Activated T-cell treated with anti-CD3 and anti-CD28 coated beads, Interleukin-2, amount 50 U/mL, for 24 hours (primary cell): Measurements from ENCODE around the gene PLAU.

Source experiments
- DNase-seq: peaks from one replicate; pipeline ENCODE4 v3.0.0-alpha.2; 2020
- H3K27ac Mint-ChIP-seq: 2 replicates; pipeline ENCODE4 v1.8.0; 2020; ENCODE audit warnings: mild to moderate bottlenecking, mixed read lengths
- H3K27me3 Mint-ChIP-seq: 2 replicates; pipeline ENCODE4 v1.8.0; 2020; ENCODE audit warnings: mixed read lengths
- H3K36me3 Mint-ChIP-seq: 2 replicates; pipeline ENCODE4 v1.8.0; 2020; ENCODE audit warnings: low read depth, mixed read lengths
- H3K4me1 Mint-ChIP-seq: 2 replicates; pipeline ENCODE4 v1.8.0; 2020; ENCODE audit warnings: low read depth, mixed read lengths
- H3K4me3 Mint-ChIP-seq: 2 replicates; pipeline ENCODE4 v1.8.0; 2020; ENCODE audit warnings: mild to moderate bottlenecking, moderate library complexity, mixed read lengths
- H3K9me3 Mint-ChIP-seq: 2 replicates; pipeline ENCODE4 v1.8.0; 2020; ENCODE audit warnings: mixed read lengths

PLAU gene

DNA sequence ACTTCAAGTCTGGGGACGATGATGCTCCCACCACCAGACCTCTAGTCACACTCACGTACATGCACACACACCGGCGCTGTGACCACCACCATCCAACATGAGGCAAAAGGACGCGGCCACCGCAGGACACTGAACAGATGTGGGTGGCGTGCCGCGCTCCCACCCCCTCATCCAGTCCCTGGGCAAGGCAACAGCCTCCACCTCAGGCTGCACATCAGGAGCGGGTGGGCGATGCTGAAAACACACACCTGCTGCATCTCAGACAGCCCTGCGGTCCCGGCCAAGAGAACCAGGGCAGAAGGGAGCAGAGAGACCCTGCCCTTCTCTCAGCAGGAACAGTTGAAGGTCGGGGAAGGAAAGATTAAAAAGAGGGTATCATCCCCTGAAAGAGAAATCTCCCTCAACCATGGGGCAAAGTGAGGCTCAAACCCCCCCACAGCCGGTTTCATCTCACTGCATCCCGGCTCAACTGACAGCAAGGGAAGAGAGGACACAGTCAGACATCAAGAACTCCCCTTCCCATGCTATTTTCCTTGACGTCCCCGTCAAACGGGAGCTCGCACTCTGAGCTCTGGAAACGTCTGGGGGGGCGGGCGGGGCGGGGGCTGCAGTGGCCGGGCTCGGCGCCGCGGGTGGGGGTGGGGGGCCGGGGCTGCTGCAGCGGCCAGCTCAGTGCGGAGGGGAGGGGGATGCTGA is 37.6 kb upstream of the PLAU start:
- Mint-ChIP-seq H3K4me1 (peaks cover 77% of the 10 kb centered on the region), H3K9me3 (no peaks in the 10 kb centered on the region), H3K36me3 (peaks cover 45% of the 10 kb centered on the region), H3K27me3 (no peaks in the 10 kb centered on the region), H3K4me3 (peak overlapping the region; percentile 80), H3K27ac (peak overlapping the region; percentile 83)
- no peak for DNase-seq

DNA sequence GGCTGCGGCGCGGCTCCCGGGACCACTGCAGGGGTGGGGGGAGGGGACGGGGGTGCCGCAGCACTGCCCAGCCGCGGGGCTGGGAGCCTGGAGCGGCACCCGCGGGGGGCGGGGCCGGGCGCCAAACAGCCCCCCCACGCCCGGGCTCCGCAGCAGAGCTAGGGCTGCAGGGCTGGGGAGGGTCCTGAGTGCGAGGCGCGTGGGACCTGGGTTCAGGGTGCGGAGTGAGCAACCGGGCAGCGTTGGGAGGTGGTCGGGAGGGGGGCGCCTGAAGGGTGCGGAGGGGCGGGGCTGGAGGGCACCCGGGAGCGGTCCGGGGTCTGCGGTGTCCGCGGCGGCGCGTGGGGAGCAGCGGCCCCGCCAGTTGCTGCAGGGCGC is 37.1 kb upstream of the PLAU start:
- DNase-seq: peak; percentile 48
- Mint-ChIP-seq H3K9me3 (no peaks in the 10 kb centered on the region), H3K4me1 (peaks cover 75% of the 10 kb centered on the region), H3K36me3 (peaks cover 40% of the 10 kb centered on the region), H3K4me3 (peak overlapping the region; percentile 79), H3K27me3 (no peaks in the 10 kb centered on the region), H3K27ac (no peak overlapping the region)

DNA sequence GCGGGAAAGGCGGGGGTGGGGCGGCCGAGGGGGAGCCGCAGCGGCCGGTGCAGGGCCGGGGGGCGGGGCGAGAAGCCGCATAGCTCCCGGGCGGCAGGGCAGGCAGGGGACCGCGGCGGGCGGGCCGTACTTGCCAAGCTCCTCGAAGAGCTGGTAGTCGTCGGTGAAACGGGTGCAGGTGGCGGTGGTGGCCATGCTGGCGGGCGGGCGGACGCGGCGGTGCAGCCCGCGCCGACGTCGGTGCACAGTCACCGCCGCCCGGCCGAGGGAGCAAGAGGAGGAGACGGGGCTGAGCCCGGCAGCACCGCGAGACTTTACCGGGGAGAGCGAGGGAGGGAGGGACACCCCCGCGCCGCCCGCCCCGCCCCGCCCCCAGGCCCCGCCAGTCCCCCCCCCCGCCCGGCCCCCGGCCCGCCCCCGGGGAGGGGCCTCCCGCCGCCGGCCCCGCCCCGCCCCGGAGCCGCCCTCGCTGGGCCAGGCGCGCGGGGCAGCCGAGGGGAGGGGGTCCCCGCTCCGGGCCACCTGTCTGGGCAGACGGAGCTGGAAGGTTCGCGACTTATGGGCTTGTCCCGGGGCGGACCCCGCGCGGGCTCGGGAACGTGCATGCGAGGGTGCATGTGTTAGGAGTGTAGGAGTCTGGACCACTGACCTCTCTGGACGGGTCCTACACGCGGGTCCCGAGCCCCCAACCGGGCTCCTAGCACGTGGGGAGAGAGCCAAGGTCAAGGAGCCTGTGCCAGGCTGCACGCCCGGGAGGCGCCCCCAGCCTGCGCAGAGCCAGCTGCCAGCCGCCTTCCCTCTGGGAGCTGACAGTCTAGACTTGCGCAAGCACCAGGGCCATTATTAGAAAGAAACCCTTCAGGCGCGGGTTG is 36.4 kb upstream of the PLAU start, which contains the start of gene CAMK2G:
Gene CAMK2G, minus strand, starts transcription at position 289 of the 872 bp plus-strand sequence. Its CDS starts 94 bp downstream, at position 195.
- Mint-ChIP-seq H3K9me3 (no peaks in the 10 kb centered on the region), H3K4me3 (peak within 1 kb of the TSS; percentile 80), H3K36me3 (peaks cover 38% of the 10 kb centered on the region), H3K4me1 (peaks cover 76% of the 10 kb centered on the region), H3K27ac (peak within 1 kb of the TSS; percentile 89), H3K27me3 (no peaks in the 10 kb centered on the region)
- peak; percentile 86 for DNase-seq

DNA sequence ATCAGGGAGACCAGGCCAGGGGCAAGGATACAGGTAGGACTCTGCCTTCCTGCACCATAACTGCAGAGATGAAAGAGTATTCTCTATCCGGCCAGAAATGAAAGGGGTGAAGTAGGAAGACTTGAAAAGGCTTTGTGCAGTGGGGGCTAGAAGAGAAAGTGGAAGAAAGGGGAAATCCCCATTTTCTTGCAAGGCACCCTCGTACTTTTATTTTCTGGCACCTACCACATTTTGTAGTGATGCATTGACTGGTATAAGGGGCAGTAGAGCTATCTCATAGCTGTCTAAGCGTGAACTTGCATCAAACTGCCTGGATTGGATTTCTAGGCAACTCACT is 35.8 kb upstream of the PLAU start:
- peaks cover 78% of the 10 kb centered on the region for H3K4me1 Mint-ChIP-seq
- H3K9me3 Mint-ChIP-seq: no peaks in the 10 kb centered on the region
- no peak for DNase-seq
- H3K27me3 Mint-ChIP-seq: no peaks in the 10 kb centered on the region
- H3K36me3 Mint-ChIP-seq: peaks cover 33% of the 10 kb centered on the region
- peak overlapping the region; percentile 80 for H3K4me3 Mint-ChIP-seq
- peak overlapping the region; percentile 89 for H3K27ac Mint-ChIP-seq

DNA sequence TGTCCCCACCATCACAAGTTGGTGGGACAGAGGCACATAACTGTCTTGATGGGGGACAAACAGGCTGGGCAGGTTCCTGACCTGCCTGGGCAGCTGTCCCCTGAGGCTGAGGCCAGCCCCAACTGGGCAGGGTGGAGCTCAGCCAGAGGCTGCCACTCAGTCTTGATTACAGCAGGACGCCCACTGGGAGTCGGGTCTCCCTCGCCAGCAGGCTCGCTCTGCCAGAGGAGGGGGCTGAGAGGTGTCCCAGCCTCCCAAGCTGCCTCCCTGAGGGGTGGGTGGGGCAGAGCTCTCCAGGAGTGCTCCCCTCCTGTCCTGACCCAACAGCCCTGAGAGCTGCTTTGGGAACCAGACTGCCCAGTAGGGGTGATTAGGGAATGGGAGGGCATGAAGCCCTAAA is 34.8 kb upstream of the PLAU start:
- no peaks in the 10 kb centered on the region for H3K27me3 Mint-ChIP-seq
- no peaks in the 10 kb centered on the region for H3K9me3 Mint-ChIP-seq
- DNase-seq: no peak
- no peak overlapping the region for H3K4me3 Mint-ChIP-seq
- peaks cover 69% of the 10 kb centered on the region for H3K4me1 Mint-ChIP-seq
- H3K36me3 Mint-ChIP-seq: peaks cover 22% of the 10 kb centered on the region
- H3K27ac Mint-ChIP-seq: peak overlapping the region; percentile 39

DNA sequence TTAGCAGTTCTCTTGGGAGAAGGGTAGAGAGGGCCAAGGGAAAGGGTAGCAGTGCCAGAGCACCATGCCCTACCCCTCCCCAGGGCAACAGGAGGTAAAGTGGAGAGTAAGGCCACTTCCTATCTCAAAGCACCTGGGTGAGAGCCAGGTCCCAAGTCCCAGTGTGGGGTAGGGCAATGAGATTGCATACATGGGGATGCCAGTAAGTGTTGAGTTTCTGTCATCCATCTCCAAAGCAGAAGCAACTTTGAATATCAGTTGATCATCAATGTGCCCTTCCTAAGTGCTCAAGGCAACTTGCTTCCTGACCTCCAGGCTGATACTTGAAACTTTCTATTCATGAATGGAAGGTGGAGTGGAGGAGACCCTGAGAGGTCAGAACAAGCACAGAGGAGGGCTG is 34.4 kb upstream of the PLAU start:
- Mint-ChIP-seq H3K27me3 (no peaks in the 10 kb centered on the region), H3K4me3 (no peak overlapping the region), H3K4me1 (peaks cover 65% of the 10 kb centered on the region), H3K9me3 (no peaks in the 10 kb centered on the region), H3K36me3 (peaks cover 18% of the 10 kb centered on the region), H3K27ac (peak overlapping the region; percentile 64)
- no peak for DNase-seq

DNA sequence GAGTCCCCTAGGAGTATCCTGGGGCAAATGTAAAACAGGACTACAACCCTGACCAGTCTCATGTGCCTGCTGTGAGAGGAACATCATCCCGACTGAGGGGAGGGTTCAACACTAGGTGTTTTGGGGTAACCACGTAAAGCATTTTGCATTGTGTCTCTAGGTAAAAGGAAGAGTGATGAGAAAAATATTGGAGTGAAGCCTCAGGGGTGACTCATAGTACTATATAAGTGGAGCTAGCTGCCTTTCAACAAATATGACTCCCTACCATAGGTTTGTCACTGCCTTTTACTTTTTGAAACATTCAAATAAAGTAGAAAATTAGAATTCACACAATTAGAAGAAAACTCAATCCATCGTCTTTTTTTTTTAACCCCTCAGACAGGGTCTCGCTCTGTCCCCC is 34.0 kb upstream of the PLAU start:
- no peak overlapping the region for H3K4me3 Mint-ChIP-seq
- no peak for DNase-seq
- H3K36me3 Mint-ChIP-seq: peaks cover 14% of the 10 kb centered on the region
- H3K9me3 Mint-ChIP-seq: no peaks in the 10 kb centered on the region
- no peaks in the 10 kb centered on the region for H3K27me3 Mint-ChIP-seq
- H3K4me1 Mint-ChIP-seq: peaks cover 61% of the 10 kb centered on the region
- peak overlapping the region; percentile 64 for H3K27ac Mint-ChIP-seq

DNA sequence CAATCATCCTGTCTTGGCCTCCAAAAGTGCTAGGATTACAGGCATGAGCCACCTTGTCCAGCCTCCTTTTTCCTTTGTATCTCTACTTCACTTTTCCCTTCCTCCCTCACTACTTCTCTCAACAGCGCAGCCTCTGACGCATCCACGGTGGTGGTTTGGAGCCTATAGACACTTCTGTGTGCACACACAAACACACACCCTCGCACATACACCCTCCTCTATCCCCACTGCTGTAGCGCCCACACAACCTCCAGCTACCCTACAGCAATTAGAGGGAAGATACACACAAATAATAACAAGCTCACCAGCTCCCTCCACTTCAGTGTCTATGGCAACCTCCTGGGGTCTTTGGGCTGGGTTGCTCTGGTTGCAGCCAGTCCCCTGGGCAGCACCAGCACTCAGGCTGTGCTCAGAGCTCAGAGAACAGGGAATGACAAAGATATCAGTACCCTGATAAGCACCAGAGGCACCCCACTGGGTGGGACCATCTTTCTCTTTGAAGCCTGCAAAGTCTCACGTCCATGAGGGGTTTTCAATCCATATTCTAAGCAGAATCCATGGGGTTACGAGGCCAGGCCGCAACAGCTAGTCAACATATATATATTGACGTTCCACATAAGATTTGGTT is 33.3 kb upstream of the PLAU start:
- H3K27me3 Mint-ChIP-seq: no peaks in the 10 kb centered on the region
- H3K4me3 Mint-ChIP-seq: no peak overlapping the region
- H3K36me3 Mint-ChIP-seq: peaks cover 7% of the 10 kb centered on the region
- peaks cover 55% of the 10 kb centered on the region for H3K4me1 Mint-ChIP-seq
- no peak for DNase-seq
- peak overlapping the region; percentile 4 for H3K27ac Mint-ChIP-seq
- no peaks in the 10 kb centered on the region for H3K9me3 Mint-ChIP-seq

DNA sequence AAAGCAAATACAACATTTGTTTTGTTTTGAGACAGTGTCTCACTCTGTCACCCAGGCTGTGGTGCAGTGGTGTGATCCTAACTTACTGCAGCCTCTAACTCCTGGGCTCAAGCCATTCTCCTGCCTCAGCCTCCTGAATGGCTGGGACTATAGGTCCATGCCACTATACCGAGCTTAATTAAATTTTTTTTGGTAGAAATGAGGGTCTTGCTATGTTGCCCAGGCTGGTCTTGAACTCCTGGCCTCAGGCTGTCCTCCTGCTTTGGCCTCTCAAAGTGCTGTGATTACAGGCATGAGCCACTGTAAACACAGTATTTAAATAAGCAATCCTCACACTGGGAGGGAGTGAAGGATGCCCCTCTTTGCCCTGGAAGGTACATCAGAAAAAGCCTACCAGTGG is 32.6 kb upstream of the PLAU start:
- Mint-ChIP-seq H3K4me3 (no peak overlapping the region), H3K4me1 (peaks cover 47% of the 10 kb centered on the region), H3K27me3 (no peaks in the 10 kb centered on the region), H3K9me3 (no peaks in the 10 kb centered on the region), H3K27ac (peak overlapping the region; percentile 19), H3K36me3 (peaks cover under 1% of the 10 kb centered on the region)
- no peak for DNase-seq

DNA sequence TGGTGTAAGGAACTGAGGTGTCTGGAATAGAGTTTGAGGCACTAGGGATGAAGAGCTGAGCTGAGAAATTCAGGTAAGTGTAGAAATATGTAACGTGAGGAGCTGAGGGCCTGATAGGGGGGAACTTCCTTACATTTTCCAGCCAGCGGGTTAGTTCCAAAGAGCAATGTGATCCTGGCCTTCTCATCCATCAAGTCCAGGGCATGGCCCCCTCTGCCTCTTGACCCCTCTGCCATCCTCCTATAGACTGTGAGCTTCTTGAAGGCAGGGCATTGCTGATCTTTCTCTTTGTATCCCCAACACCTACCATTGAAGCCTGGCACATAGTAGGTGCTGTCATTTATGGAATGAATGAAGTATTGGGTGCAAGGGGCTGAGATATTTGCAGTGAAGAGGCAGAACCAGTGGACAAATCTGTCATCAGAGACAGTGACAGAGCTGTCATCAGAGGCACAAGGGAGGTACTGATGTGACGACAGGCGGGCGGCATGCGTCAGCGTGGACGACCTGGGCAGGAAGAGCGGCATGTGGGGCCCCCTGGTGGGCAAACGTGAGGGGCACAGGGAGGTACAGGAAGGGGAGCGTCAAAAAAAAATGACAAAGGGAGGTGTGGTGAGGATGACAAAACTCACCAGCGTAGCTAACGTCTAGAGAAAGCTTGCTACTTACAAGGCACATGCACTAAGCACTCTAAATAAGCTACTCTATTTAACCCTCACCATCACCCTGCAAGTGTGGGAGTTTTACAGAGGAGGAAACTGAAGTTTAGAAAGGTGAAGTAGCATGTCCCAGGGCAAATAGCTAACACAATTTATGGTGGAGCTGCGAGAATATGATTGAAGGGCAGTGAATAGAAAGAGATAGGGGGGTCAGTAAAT is 31.4 kb upstream of the PLAU start:
- DNase-seq: peak; percentile 93
- Mint-ChIP-seq H3K4me1 (peaks cover 46% of the 10 kb centered on the region), H3K9me3 (no peaks in the 10 kb centered on the region)

DNA sequence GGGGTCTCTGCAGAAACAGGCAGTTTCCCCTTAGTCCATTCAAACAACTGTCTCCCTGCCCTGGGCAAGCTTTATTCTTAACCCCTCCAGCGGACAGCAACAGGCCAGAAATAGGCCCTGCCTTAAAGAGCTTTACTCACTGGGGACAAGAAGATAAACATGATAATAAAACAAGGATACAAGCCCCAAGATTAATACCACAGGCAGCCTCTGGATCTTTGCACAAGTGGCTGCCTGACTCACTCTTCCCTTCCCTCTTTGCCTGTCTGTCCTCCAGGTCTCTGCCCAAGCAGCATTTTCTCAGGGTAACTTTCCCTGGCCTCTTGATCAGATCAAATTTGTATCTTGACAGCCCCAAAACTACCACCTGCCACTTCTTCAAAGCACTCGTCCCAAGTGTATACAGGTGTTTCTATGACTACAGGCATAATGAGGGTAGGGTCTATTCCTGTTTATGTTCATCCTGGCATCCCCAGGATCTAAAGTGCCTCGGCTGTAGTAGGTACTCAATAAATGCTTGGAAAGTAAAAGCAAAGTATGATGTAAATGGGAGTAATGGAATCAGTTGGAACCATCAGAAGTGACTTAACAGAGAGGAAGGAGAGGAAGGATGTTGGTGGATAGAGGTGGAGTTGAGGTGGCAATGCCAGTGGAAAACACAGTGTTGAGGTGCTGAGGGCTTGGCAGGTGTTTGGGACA is 29.6 kb upstream of the PLAU start:
- H3K27ac Mint-ChIP-seq: no peak overlapping the region
- H3K4me3 Mint-ChIP-seq: no peak overlapping the region
- no peak for DNase-seq
- no peaks in the 10 kb centered on the region for H3K9me3 Mint-ChIP-seq
- H3K27me3 Mint-ChIP-seq: no peaks in the 10 kb centered on the region
- H3K4me1 Mint-ChIP-seq: peaks cover 40% of the 10 kb centered on the region
- H3K36me3 Mint-ChIP-seq: no peaks in the 10 kb centered on the region

More for the DNA sequence above, 31.4 kb upstream of the PLAU start:
- no peaks in the 10 kb centered on the region for H3K27me3 Mint-ChIP-seq
- no peak overlapping the region for H3K4me3 Mint-ChIP-seq
- peak overlapping the region; percentile 57 for H3K27ac Mint-ChIP-seq
- no peaks in the 10 kb centered on the region for H3K36me3 Mint-ChIP-seq

DNA sequence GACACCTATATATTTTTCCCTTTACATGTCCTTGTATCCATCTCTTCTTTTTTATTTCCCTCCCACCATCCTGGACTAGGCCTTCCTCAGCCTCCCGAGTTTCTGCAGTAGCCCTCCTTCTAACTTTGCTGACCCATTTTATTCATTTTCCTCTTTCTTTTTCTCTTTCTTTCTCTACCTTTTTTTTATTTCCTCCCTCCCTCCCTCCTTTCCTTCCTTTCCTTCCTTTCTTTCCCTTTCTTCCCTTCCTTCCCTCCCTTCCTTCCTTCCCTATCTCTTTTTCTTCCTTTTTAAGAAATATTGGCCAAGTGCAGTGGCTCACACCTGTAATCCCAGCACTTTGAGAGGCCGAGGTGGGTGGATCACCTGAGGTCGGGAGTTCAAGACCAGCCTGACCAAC is 26.9 kb upstream of the PLAU start:
- Mint-ChIP-seq H3K4me1 (peaks cover 21% of the 10 kb centered on the region), H3K36me3 (no peaks in the 10 kb centered on the region), H3K27ac (no peak overlapping the region), H3K27me3 (no peaks in the 10 kb centered on the region), H3K9me3 (no peaks in the 10 kb centered on the region), H3K4me3 (no peak overlapping the region)
- no peak for DNase-seq

DNA sequence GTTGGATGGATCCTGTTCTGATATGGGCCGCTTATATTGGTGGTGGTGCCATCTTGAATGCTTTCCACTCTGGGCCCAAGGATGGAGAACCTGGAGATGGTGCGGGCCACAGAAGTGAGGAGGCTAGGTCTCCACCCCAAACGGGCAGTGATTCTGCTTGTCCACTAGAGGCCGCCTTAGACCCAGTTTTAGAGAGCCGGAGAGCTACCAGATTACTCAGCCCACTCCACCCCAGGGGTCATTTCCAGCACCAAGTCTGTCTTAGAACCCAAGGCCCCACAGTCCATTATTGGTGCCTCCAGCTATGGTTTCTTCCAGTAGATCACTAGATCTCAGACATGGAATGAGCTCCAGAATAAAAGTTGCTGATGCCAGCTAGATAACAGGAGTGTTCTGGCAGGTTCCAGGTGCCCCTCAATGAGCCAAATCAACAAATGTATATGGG is 24.8 kb upstream of the PLAU start:
- peak; percentile 75 for DNase-seq
- Mint-ChIP-seq H3K4me1 (peaks cover 13% of the 10 kb centered on the region), H3K27ac (no peak overlapping the region), H3K27me3 (no peaks in the 10 kb centered on the region), H3K4me3 (no peak overlapping the region), H3K9me3 (no peaks in the 10 kb centered on the region), H3K36me3 (no peaks in the 10 kb centered on the region)
